K562 (cell line): ENCODE data around the gene SQOR. TPM values are rescaled to one million over a fixed set of nuclear protein-coding genes. Genes with fewer than 3 reads are reported as not detected.

ENCODE experiments used
- ATAC-seq: fragments of 200-7000 bp; cut with Tn5 transposase; 3 replicates; pipeline ENCODE4 v1.9.1; 2020; ENCODE audit warnings: moderate library complexity
- BruUV-seq: library from RNA; stranded (reverse); fragments of 400-500 nt; replicated peaks from 2 replicates; lab custom pipeline; 2021; lab: Mats Ljungman, UMichigan
- CTCF ChIA-PET: fragments of 300-600 bp; formaldehyde crosslinking; extraction: SDS; loops from one replicate; lab custom pipeline; 2021; ENCODE audit warnings: low intra/inter-chr PET ratio; lab: Yijun Ruan, JAX
- POLR2A ChIA-PET: fragments of 300-600, 350-650 bp; sonication (Branson Sonifier 250); formaldehyde crosslinking; extraction: SDS; loops from one replicate; lab custom pipeline; 2021; ENCODE audit warnings: antibody characterized with exemption, inconsistent platforms; lab: Yijun Ruan, JAX
- DNase-seq, 4 experiments: peaks; one replicate each; pipeline versions ENCODE4 v3.0.0 to v3.0.0-alpha.2; 2011 to 2018; ENCODE audit warnings: low spot score in 3 of 4, mixed read lengths in 3 of 4; ENCODE audit errors: extremely low read depth in 1 of 4
- FAIRE-seq: peaks from 2 replicates; lab custom pipeline; 2011; peaks lifted over from hg19 to GRCh38; lab: Jason Lieb, UNC
- H2AFZ ChIP-seq: 2 replicates; pipeline ENCODE4 v1.6.0; 2011; ENCODE audit warnings: low read depth, low read length, control low read depth, inconsistent platforms
- H3K27ac ChIP-seq: fragments of 200-600 bp; 3 replicates; pipeline ENCODE4 v1.8.0; 2011; ENCODE audit warnings: low read depth, mild to moderate bottlenecking, control low read depth, inconsistent platforms, low read length, moderate library complexity, mixed read lengths; ENCODE audit errors: extremely low read depth
- H3K27me3 ChIP-seq, 2 experiments: fragments of 300-600 bp in 1 of 2; 2 replicates in 1 of 2; 3 replicates in 1 of 2; pipeline versions ENCODE4 v1.6.0 to v1.8.0; 2011; ENCODE audit warnings: inconsistent platforms in 2 of 2, low read length in 2 of 2, mild to moderate bottlenecking in 1 of 2, mixed read lengths in 1 of 2, moderate library complexity in 1 of 2; ENCODE audit not compliant: control insufficient read depth in 2 of 2, insufficient read depth in 2 of 2
- H3K36me3 ChIP-seq: fragments of 300-600 bp; 3 replicates; pipeline ENCODE4 v1.8.0; 2011; ENCODE audit warnings: mild to moderate bottlenecking, low read length, inconsistent platforms; ENCODE audit not compliant: control insufficient read depth, insufficient read depth
- H3K4me1 ChIP-seq, 2 experiments: fragments of 200-600 bp in 1 of 2; replicated peaks in 1 of 2; 2 replicates in 1 of 2; 3 replicates in 1 of 2; pipeline versions ENCODE4 v1.5.1 to v1.8.0; 2011; ENCODE audit warnings: inconsistent platforms in 2 of 2, low read length in 2 of 2, mild to moderate bottlenecking in 1 of 2, mixed read lengths in 1 of 2, moderate library complexity in 1 of 2; ENCODE audit not compliant: control insufficient read depth in 2 of 2, insufficient read depth in 2 of 2
- H3K4me2 ChIP-seq: 2 replicates; pipeline ENCODE4 v1.6.1; 2011; ENCODE audit warnings: low read length, control low read depth, inconsistent platforms, mixed read lengths; ENCODE audit not compliant: insufficient read depth
- H3K4me3 ChIP-seq: fragments of 200-600 bp; sonication (generic), shearing (Covaris generic); 2 replicates; pipeline ENCODE4 v1.5.1; 2016; ENCODE audit warnings: control low read depth, inconsistent platforms
- H3K79me2 ChIP-seq: fragments of 200-600 bp; 3 replicates; pipeline ENCODE4 v1.8.0; 2011; ENCODE audit warnings: low read length, inconsistent platforms; ENCODE audit not compliant: control insufficient read depth, insufficient read depth
- H3K9ac ChIP-seq, 2 experiments: 2 replicates each; pipeline versions ENCODE4 v1.6.0 to v1.6.1; 2011; ENCODE audit warnings: low read depth in 2 of 2, low read length in 2 of 2, control low read depth in 1 of 2, inconsistent platforms in 1 of 2, mild to moderate bottlenecking in 1 of 2, mixed read lengths in 1 of 2; ENCODE audit not compliant: insufficient read depth in 1 of 2
- H3K9me1 ChIP-seq: one replicate; pipeline ENCODE4 v1.6.0; 2011; ENCODE audit warnings: inconsistent platforms, mild to moderate bottlenecking, low read length, moderate library complexity; ENCODE audit not compliant: control insufficient read depth, insufficient read depth
- H3K9me3 ChIP-seq: replicated peaks from 2 replicates; pipeline ENCODE4 v1.5.1; 2011; ENCODE audit warnings: low read depth, low read length, inconsistent platforms; ENCODE audit not compliant: control insufficient read depth, insufficient read depth
- H4K20me1 ChIP-seq: replicated peaks from 2 replicates; pipeline ENCODE4 v1.6.1; 2011; ENCODE audit warnings: low read length, inconsistent platforms, mixed read lengths; ENCODE audit not compliant: control insufficient read depth, insufficient read depth
- JUN ChIP-seq, 2 experiments: sonication (generic) in 1 of 2; formaldehyde crosslinking in 1 of 2; IDR thresholded peaks; 2 replicates each; pipeline versions ENCODE4 v1.6.1 to v1.8.0; 2012 to 2022; ENCODE audit warnings: borderline replicate concordance in 2 of 2, mild to moderate bottlenecking in 2 of 2, improper control_type of control experiment in 1 of 2, low read depth in 1 of 2, low read length in 1 of 2, missing genetic modification reagents in 1 of 2
- KLF16 ChIP-seq: IDR thresholded peaks from 2 replicates; pipeline ENCODE4 v1.6.1; 2016; ENCODE audit warnings: antibody characterized with exemption
- MEF2D ChIP-seq: conservative IDR thresholded peaks from 2 replicates; pipeline ENCODE4 v1.6.1; 2016; ENCODE audit warnings: low read depth, missing genetic modification characterization, missing compliant biosample characterization
- MTF1 ChIP-seq: fragments of 250-450 bp; sonication (Bioruptor Pico); IDR thresholded peaks from 2 replicates; pipeline ENCODE4 v1.9.0; 2021; ENCODE audit warnings: moderate library complexity, mild to moderate bottlenecking, inconsistent platforms, borderline replicate concordance
- NEUROD1 ChIP-seq: fragments of 150-350 bp; IDR thresholded peaks from 2 replicates; pipeline ENCODE4 v1.6.1; 2014; ENCODE audit warnings: borderline replicate concordance, low read length, low read depth; ENCODE audit not compliant: partially characterized antibody
- TAF9B ChIP-seq: fragments of 450-650 bp; IDR thresholded peaks from 2 replicates; pipeline ENCODE4 v1.6.1; 2018; ENCODE audit warnings: mild to moderate bottlenecking; ENCODE audit not compliant: partially characterized antibody
- TEAD2 ChIP-seq: fragments of 450-650 bp; IDR thresholded peaks from 2 replicates; pipeline ENCODE4 v1.6.1; 2016; ENCODE audit warnings: missing genetic modification characterization, control low read depth, missing compliant biosample characterization
- ZBTB40 ChIP-seq, 2 experiments: fragments of 450-650 bp in 1 of 2; sonication (generic) in 1 of 2; formaldehyde crosslinking in 1 of 2; IDR thresholded peaks; 2 replicates each; pipeline versions ENCODE4 v1.7.1 to v1.9.0; 2016 to 2022; ENCODE audit warnings: inconsistent platforms in 1 of 2, mild to moderate bottlenecking in 1 of 2, missing genetic modification reagents in 1 of 2
- WGBS: fragments of 100-300 bp; shearing (Covaris generic); methylation state at CpG from one replicate; pipeline ENCODE4 v1.1.6; 2016; ENCODE audit warnings: low coverage, mixed read lengths; ENCODE audit not compliant: insufficient coverage; ENCODE audit errors: missing lambda C conversion rate; 5-methylcytosine and 5-hydroxymethylcytosine counted together
- in situ Hi-C: fragments of 300-500 bp; cut with MboI; formaldehyde crosslinking; loops from 4 replicates; pipeline ENCODE4 v1.15.0; 2018; ENCODE audit warnings: inconsistent platforms, mixed read lengths
- intact Hi-C: fragments of 100-400 bp; cut with micrococcal nuclease; formaldehyde crosslinking; loops from 2 replicates; pipeline ENCODE4 v1.14.2; 2022
- polyA plus RNA-seq, 8 experiments: library from polyadenylated mRNA; depleted of rRNA in 4 of 8; stranded (reverse) in 5 of 8; unstranded in 3 of 8; fragments of >200 nt; fragmentation: Nextera tagmentation in 2 of 8; fragmentation: Illumina TruSeq in 1 of 8; extraction: Ambion mirVana in 2 of 8; extraction: Trizol in 1 of 8; gene quantifications; 2 replicates each; pipeline versions ENCODE4 v1.2.1 to v1.2.3, GENCODE V29; 2011 to 2014; ENCODE audit warnings: inconsistent platforms in 1 of 8, missing spikeins in 1 of 8
- total RNA-seq, 7 experiments: library from RNA; depleted of rRNA in 6 of 7; stranded (reverse); fragments of >200 nt in 6 of 7; fragmentation: Illumina TruSeq in 2 of 7; extraction: Trizol in 2 of 7; gene quantifications; 2 replicates each; pipeline versions ENCODE4 v1.2.1 to v1.2.3, GENCODE V29; 2011 to 2021; ENCODE audit warnings: low replicate concordance in 1 of 7
- TF ChIP-seq, protein P1 (sequence below): fragments of 450-650 bp; formaldehyde crosslinking; IDR thresholded peaks from 2 replicates; pipeline ENCODE4 v1.4.0; 2020; ENCODE audit warnings: mild to moderate bottlenecking, mixed read lengths
- TF ChIP-seq, protein P2 (sequence below): sonication (generic); formaldehyde crosslinking; IDR thresholded peaks from 2 replicates; pipeline ENCODE4 v1.8.1; 2023; ENCODE audit warnings: mild to moderate bottlenecking, missing genetic modification reagents

The SQOR gene
- total and polyA plus RNA-seq, 9 of the 15 experiments (the other 6 are each of a cell fraction or from before 2014, with no cell fraction given): 0.32 to 1.6 (median 1.1) TPM

DNA sequence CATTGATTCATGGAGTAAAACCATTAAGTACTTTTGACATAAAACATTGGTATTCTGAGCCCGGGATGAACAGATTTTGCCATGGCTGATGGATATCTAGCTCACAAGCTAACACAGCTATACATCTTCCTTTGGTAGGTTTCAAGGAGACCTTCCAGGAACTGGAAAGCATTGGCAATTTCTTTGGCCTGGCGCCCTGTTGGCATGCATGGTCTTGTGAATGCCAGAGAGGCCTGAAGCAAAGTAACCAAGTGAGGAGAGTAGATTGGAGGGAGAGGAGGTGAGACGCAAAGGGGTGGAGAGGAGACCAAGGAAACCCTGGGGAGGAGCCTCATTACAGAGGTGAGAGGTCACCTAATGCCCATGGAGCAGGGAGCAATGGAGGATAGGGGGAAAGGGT is 67.2 kb downstream of the SQOR start:
- FAIRE-seq: no peak

More for the DNA sequence above, 67.2 kb downstream of the SQOR start:
- peaks cover 0 to 7% of the 10 kb centered on the region in 2 experiments; a peak in 2 of 5 replicates for H3K27me3 ChIP-seq
- no peak overlapping the region for H3K9ac ChIP-seq
- H3K4me2 ChIP-seq: no peak overlapping the region
- no peak overlapping the region for H3K27ac ChIP-seq
- ATAC-seq: no peak
- no peaks in the 10 kb centered on the region for H4K20me1 ChIP-seq
- 0% methylated on average over 3 of the region's 3 CpGs for WGBS
- no peak for TF ChIP-seq MEF2D (tag)
- TF ChIP-seq NEUROD1: no peak
- TF ChIP-seq TEAD2 (tag): no peak
- TF ChIP-seq TAF9B: no peak
- TF ChIP-seq, protein P1, sequence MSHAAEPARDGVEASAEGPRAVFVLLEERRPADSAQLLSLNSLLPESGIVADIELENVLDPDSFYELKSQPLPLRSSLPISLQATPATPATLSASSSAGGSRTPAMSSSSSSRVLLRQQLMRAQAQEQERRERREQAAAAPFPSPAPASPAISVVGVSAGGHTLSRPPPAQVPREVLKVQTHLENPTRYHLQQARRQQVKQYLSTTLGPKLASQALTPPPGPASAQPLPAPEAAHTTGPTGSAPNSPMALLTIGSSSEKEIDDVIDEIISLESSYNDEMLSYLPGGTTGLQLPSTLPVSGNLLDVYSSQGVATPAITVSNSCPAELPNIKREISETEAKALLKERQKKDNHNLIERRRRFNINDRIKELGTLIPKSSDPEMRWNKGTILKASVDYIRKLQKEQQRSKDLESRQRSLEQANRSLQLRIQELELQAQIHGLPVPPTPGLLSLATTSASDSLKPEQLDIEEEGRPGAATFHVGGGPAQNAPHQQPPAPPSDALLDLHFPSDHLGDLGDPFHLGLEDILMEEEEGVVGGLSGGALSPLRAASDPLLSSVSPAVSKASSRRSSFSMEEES (CRISPR knock-in tag): no peak
- no peak for TF ChIP-seq JUN (IDR thresholded peaks at IDR 0.05; ENCODE audit: borderline replicate concordance, low read depth, low read length)
- TF ChIP-seq JUN (CRISPR knock-in tag; IDR thresholded peaks at IDR 0.05; ENCODE audit: borderline replicate concordance): no peak
- TF ChIP-seq, protein P2, sequence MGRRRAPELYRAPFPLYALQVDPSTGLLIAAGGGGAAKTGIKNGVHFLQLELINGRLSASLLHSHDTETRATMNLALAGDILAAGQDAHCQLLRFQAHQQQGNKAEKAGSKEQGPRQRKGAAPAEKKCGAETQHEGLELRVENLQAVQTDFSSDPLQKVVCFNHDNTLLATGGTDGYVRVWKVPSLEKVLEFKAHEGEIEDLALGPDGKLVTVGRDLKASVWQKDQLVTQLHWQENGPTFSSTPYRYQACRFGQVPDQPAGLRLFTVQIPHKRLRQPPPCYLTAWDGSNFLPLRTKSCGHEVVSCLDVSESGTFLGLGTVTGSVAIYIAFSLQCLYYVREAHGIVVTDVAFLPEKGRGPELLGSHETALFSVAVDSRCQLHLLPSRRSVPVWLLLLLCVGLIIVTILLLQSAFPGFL (CRISPR knock-in tag): no peak
- no peak for TF ChIP-seq KLF16
- no peak for TF ChIP-seq ZBTB40 (IDR thresholded peaks at IDR 0.05)
- TF ChIP-seq ZBTB40 (CRISPR knock-in tag; IDR thresholded peaks at IDR 0.05): no peak
- TF ChIP-seq MTF1 (CRISPR knock-in tag): no peak
- TF ChIP-seq, all 486 proteins: peak for 0
- BruUV-seq: no TSS peak
- Histone ChIP-seq H3K4me3 (no peak overlapping the region), H3K4me1 (peaks cover 0 to 8% of the 10 kb centered on the region in 2 experiments; a peak in 1 of 5 replicates), H3K9me3 (no peaks in the 10 kb centered on the region), H3K79me2 (no peaks in the 10 kb centered on the region), H3K36me3 (no peaks in the 10 kb centered on the region), H3K9me1 (no peaks in the 10 kb centered on the region), H2AFZ (no peak overlapping the region)
- in situ Hi-C loops: no loop called here
- no peak for DNase-seq
- POLR2A ChIA-PET: no interaction called here
- intact Hi-C loops: no loop called here
- CTCF ChIA-PET: no interaction called here
